HUES6 (cell line): ENCODE results near the gene PALMD.

Source experiments
- H3K27ac ChIP-seq: 2 replicates; pipeline ENCODE4 v1.7.0; 2013; ENCODE audit warnings: low read depth, mild to moderate bottlenecking, low read length, inconsistent platforms
- H3K27me3 ChIP-seq: 2 replicates; pipeline ENCODE4 v1.6.1; 2013; ENCODE audit warnings: low read length; ENCODE audit not compliant: control insufficient read depth, insufficient read depth
- H3K36me3 ChIP-seq: 2 replicates; pipeline ENCODE4 v1.6.1; 2013; ENCODE audit warnings: low read length; ENCODE audit not compliant: control insufficient read depth, insufficient read depth
- H3K4me1 ChIP-seq: 2 replicates; pipeline ENCODE4 v1.6.1; 2013; ENCODE audit warnings: low read length; ENCODE audit not compliant: control insufficient read depth, insufficient read depth
- H3K4me3 ChIP-seq: 2 replicates; pipeline ENCODE4 v1.5.1; 2013; ENCODE audit warnings: low read depth, low read length
- H3K9ac ChIP-seq: one replicate; pipeline ENCODE4 v1.6.1; 2013; ENCODE audit warnings: mild to moderate bottlenecking, low read length
- H3K9me3 ChIP-seq: 2 replicates; pipeline ENCODE4 v1.6.1; 2013; ENCODE audit warnings: low read depth, low read length; ENCODE audit not compliant: control insufficient read depth, insufficient read depth

The PALMD gene

GRCh38 chr1:99608058-99608457, 37.9 kb upstream of the PALMD start:
- Histone ChIP-seq H3K36me3 (no peaks in the 10 kb centered on the region), H3K9ac (no peak overlapping the region), H3K4me3 (no peak overlapping the region), H3K9me3 (peaks cover 8% of the 10 kb centered on the region; the same call in 1 of the 2 replicates), H3K27ac (no peak overlapping the region), H3K4me1 (no peaks in the 10 kb centered on the region), H3K27me3 (no peaks in the 10 kb centered on the region)

DNA sequence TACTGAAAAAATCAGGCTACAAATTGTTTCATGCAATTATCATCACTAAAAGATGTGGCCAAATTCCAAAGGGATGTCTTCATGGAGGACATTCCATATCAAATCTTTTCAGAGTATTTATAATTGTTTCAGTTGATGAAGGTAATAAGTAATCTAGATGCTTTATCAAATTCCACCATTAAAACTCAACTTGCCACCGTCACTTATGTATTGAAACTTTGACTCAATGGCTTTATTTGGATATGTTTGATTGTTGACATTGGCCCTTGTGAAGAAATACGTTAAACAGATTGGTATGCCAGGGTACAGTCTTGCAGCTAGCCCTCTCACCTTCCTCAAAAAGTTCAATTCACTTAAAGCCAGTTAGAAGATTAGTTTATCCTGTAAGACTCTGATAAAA, 32.2 kb upstream of the PALMD start:
- no peaks in the 10 kb centered on the region for H3K36me3 ChIP-seq
- H3K4me3 ChIP-seq: no peak overlapping the region
- no peaks in the 10 kb centered on the region for H3K9me3 ChIP-seq
- H3K9ac ChIP-seq: no peak overlapping the region
- H3K4me1 ChIP-seq: no peaks in the 10 kb centered on the region
- H3K27me3 ChIP-seq: no peaks in the 10 kb centered on the region
- H3K27ac ChIP-seq: no peak overlapping the region

- H3K9ac ChIP-seq: no peak overlapping the region
- H3K27me3 ChIP-seq: no peaks in the 10 kb centered on the region
- H3K27ac ChIP-seq: no peak overlapping the region
- H3K9me3 ChIP-seq: no peaks in the 10 kb centered on the region
- no peaks in the 10 kb centered on the region for H3K36me3 ChIP-seq
- H3K4me3 ChIP-seq: no peak overlapping the region
- no peaks in the 10 kb centered on the region for H3K4me1 ChIP-seq
These were observed 31.2 kb upstream of the PALMD start for GRCh38 chr1:99614728-99615127.

DNA sequence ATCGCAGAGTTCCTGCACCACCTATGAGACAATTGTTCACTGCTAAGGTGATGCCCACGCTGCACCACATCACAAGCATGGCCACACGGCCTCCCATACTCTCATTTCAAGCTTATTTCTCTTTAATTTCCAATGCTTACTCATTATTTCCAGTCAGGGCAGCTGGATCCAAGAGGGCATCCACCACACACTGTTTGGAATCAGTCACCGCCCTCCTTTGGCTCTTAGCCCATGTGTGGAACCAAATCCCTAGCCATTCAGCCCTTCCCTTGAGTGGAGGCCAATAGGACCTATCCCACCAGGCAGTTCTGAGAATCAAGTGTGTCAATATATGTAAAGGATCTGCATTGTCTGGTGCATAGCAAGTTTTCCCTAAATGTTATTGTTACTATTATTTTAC, 26.3 kb upstream of the PALMD start:
- Histone ChIP-seq H3K4me3 (no peak overlapping the region), H3K27me3 (no peaks in the 10 kb centered on the region), H3K9ac (no peak overlapping the region), H3K9me3 (no peaks in the 10 kb centered on the region), H3K27ac (no peak overlapping the region), H3K36me3 (no peaks in the 10 kb centered on the region), H3K4me1 (no peaks in the 10 kb centered on the region)

DNA sequence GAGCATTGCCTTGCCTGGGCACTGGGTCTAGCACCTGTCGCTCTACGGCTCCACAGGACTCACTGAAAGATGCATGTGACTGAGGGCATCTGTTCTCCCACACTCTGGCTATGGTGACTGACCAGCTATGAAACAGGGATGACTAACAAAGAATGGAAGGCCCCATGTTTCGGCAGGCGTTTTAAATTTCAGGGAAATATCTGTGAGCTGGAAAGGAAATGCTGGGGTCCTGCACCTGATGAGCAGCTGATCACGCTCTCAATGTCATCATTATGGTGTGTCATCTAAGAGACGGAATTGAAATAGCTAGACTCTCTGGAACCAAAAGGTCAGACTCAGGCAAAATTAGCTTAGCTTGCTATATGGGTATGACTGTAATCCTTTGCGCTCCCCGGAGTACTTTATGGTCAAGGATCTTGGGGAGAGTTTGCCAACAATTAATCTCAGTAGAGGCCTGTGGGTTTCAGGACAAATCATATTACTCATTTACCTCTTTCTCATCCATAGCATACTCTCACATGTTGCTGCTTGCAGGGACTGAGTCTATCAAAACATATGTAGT, 24.5 kb upstream of the PALMD start:
- Histone ChIP-seq H3K27ac (no peak overlapping the region), H3K36me3 (no peaks in the 10 kb centered on the region), H3K4me1 (no peaks in the 10 kb centered on the region), H3K27me3 (no peaks in the 10 kb centered on the region), H3K9ac (no peak overlapping the region), H3K9me3 (no peaks in the 10 kb centered on the region), H3K4me3 (no peak overlapping the region)

- Histone ChIP-seq H3K4me3 (no peak overlapping the region), H3K9me3 (no peaks in the 10 kb centered on the region), H3K36me3 (no peaks in the 10 kb centered on the region), H3K9ac (no peak overlapping the region), H3K4me1 (no peaks in the 10 kb centered on the region), H3K27me3 (no peaks in the 10 kb centered on the region), H3K27ac (no peak overlapping the region)
These were observed 23.1 kb upstream of the PALMD start for GRCh38 chr1:99622702-99623347.

GRCh38 chr1:99623554-99623953, 22.4 kb upstream of the PALMD start:
- no peak overlapping the region for H3K27ac ChIP-seq
- H3K36me3 ChIP-seq: no peaks in the 10 kb centered on the region
- no peak overlapping the region for H3K9ac ChIP-seq
- H3K4me1 ChIP-seq: no peaks in the 10 kb centered on the region
- H3K9me3 ChIP-seq: no peaks in the 10 kb centered on the region
- H3K27me3 ChIP-seq: no peaks in the 10 kb centered on the region
- H3K4me3 ChIP-seq: no peak overlapping the region

GRCh38 chr1:99627615-99628014, 18.3 kb upstream of the PALMD start:
- no peak overlapping the region for H3K4me3 ChIP-seq
- H3K4me1 ChIP-seq: no peaks in the 10 kb centered on the region
- no peaks in the 10 kb centered on the region for H3K27me3 ChIP-seq
- no peaks in the 10 kb centered on the region for H3K9me3 ChIP-seq
- H3K9ac ChIP-seq: no peak overlapping the region
- no peak overlapping the region for H3K27ac ChIP-seq
- H3K36me3 ChIP-seq: no peaks in the 10 kb centered on the region

DNA sequence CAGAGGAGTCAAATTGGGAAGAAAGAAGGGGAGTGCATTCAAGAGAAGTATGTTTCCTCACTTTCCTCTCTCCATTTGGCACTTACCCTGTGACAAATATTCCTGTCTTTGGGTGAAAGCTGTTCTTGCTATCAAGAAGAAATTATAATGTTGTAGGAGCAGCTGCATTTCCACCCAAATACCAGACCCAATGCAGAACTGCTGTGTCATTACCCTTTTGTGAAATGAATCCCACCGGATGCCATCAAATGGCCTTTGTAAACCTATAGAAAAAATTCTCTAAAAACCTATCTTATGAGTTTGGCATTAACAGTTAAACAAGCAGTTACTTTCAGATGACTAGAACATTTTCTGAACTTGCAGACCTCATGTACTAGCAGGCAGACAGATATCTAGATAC, 16.7 kb upstream of the PALMD start:
- no peaks in the 10 kb centered on the region for H3K27me3 ChIP-seq
- H3K9me3 ChIP-seq: no peaks in the 10 kb centered on the region
- no peak overlapping the region for H3K4me3 ChIP-seq
- H3K9ac ChIP-seq: no peak overlapping the region
- no peaks in the 10 kb centered on the region for H3K36me3 ChIP-seq
- H3K27ac ChIP-seq: no peak overlapping the region
- no peaks in the 10 kb centered on the region for H3K4me1 ChIP-seq

GRCh38 chr1:99634971-99635624, 10.8 kb upstream of the PALMD start:
- Histone ChIP-seq H3K4me3 (no peak overlapping the region), H3K27ac (no peak overlapping the region), H3K9ac (no peak overlapping the region), H3K4me1 (no peaks in the 10 kb centered on the region), H3K36me3 (no peaks in the 10 kb centered on the region), H3K27me3 (no peaks in the 10 kb centered on the region), H3K9me3 (no peaks in the 10 kb centered on the region)

- Histone ChIP-seq H3K36me3 (no peaks in the 10 kb centered on the region), H3K9me3 (no peaks in the 10 kb centered on the region), H3K27me3 (no peaks in the 10 kb centered on the region), H3K9ac (no peak overlapping the region), H3K4me3 (no peak overlapping the region), H3K4me1 (no peaks in the 10 kb centered on the region), H3K27ac (no peak overlapping the region)
These were observed 10.2 kb upstream of the PALMD start for GRCh38 chr1:99635664-99636063.
